GM20000 (cell line): ENCODE results near the gene ZBP1.

Experiments
- DNase-seq: peaks from one replicate; pipeline ENCODE4 v3.0.0; 2012; ENCODE audit warnings: low spot score
- CTCF ChIP-seq: IDR thresholded peaks from 2 replicates; pipeline ENCODE4 v1.5.1; 2012; ENCODE audit warnings: mild to moderate bottlenecking, control low read depth; ENCODE audit errors: extremely low read depth, missing control alignments

The ZBP1 gene

GRCh38 chr20:57562541-57563465 is 57.4 kb downstream of the ZBP1 start:
- no peak for DNase-seq
- TF ChIP-seq CTCF: no peak

- TF ChIP-seq CTCF: no peak
- no peak for DNase-seq
These were observed 58.6 kb downstream of the ZBP1 start for GRCh38 chr20:57561356-57562279.

- DNase-seq: no peak
- no peak for TF ChIP-seq CTCF
These were observed 59.5 kb downstream of the ZBP1 start, which contains the start of gene PCK1 for GRCh38 chr20:57560554-57561355. Gene PCK1 (plus strand): TSS chr20:57561110. CDS start chr20:57561412, 302 bp downstream.

GRCh38 chr20:57559658-57560553 is 60.3 kb downstream of the ZBP1 start:
- no peak for DNase-seq
- no peak for TF ChIP-seq CTCF

GRCh38 chr20:57559289-57559634 is 61.0 kb downstream of the ZBP1 start:
- DNase-seq: no peak
- no peak for TF ChIP-seq CTCF

GRCh38 chr20:57558614-57559288 is 61.5 kb downstream of the ZBP1 start:
- no peak for DNase-seq
- no peak for TF ChIP-seq CTCF
